ENCODE results near the gene KRTAP5-5. TPM values are rescaled to one million over a fixed set of nuclear protein-coding genes. Genes with fewer than 3 reads are reported as not detected.

Gene KRTAP5-5
- polyA plus RNA-seq, 1 donor from 2014 or later, result not detected

- Histone ChIP-seq H3K27me3 (ENCODE audit: insufficient read depth, low read depth, low read length) (no peaks in the 10 kb centered on the region), H3F3A (ENCODE audit: insufficient read depth, low read length, poor library complexity, severe bottlenecking) (no peaks in the 10 kb centered on the region), H3K79me2 (replicated peaks; ENCODE audit: insufficient read depth, low read length) (no peaks in the 10 kb centered on the region), H3K4me3 (ENCODE audit: low read length) (no peak overlapping the region), H3K27ac (ENCODE audit: low read length) (no peak overlapping the region), H3K9ac (ENCODE audit: low read length) (no peak overlapping the region), H3K4me2 (ENCODE audit: low read length) (no peak overlapping the region), H3K36me3 (ENCODE audit: insufficient read depth, low read length) (no peaks in the 10 kb centered on the region), H4K20me1 (ENCODE audit: insufficient read depth) (no peaks in the 10 kb centered on the region), H3K9me3 (ENCODE audit: low read length) (no peaks in the 10 kb centered on the region), H3K9me2 (ENCODE audit: insufficient read depth, low read length) (no peaks in the 10 kb centered on the region), H2AFZ (ENCODE audit: low read depth, low read length) (no peak overlapping the region)
- no peak for TF ChIP-seq POLR2AphosphoS5 (IDR thresholded peaks at IDR 0.05)
- no peak for TF ChIP-seq EP300 (conservative IDR thresholded peaks at IDR 0.05; ENCODE audit: poor library complexity, severe bottlenecking)
- no peak for TF ChIP-seq SMC3 (conservative IDR thresholded peaks at IDR 0.05; ENCODE audit: poor library complexity)
- TF ChIP-seq RAD21 (conservative IDR thresholded peaks at IDR 0.05), result no peak
- no peak for TF ChIP-seq EZH2 (IDR thresholded peaks at IDR 0.05; ENCODE audit: borderline replicate concordance, insufficient read depth, low read length, poor library complexity, severe bottlenecking)
Observed at GRCh38 chr11:1637628-1638027, 8.1 kb downstream of the KRTAP5-5 start.

DNA sequence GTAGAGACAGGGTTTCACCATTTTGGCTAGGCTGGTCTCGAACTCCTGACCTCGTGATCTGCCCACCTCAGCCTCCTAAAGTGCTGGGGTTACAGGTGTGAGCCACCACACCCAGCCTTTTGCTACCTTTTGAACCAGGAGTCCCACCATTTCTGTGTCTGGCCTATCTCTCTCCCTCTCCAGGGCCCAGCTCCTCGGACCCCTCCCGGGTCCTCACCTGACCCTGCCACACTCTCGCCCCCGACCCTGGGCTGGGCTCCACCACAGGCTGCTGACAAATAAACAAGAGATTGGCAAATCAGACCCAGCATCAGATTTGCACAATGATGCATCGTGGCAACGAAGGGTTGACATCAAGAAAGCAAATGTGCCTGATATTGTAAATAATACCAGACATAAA, 8.8 kb downstream of the KRTAP5-5 start:
- Histone ChIP-seq H3K9me3 (ENCODE audit: low read length) (no peaks in the 10 kb centered on the region), H3K9ac (ENCODE audit: low read length) (no peak overlapping the region), H3K36me3 (ENCODE audit: insufficient read depth, low read length) (no peaks in the 10 kb centered on the region), H3K27me3 (ENCODE audit: insufficient read depth, low read depth, low read length) (no peaks in the 10 kb centered on the region), H3K4me2 (ENCODE audit: low read length) (no peak overlapping the region), H3K79me2 (replicated peaks; ENCODE audit: insufficient read depth, low read length) (no peaks in the 10 kb centered on the region), H3F3A (ENCODE audit: insufficient read depth, low read length, poor library complexity, severe bottlenecking) (no peaks in the 10 kb centered on the region), H4K20me1 (ENCODE audit: insufficient read depth) (no peaks in the 10 kb centered on the region), H3K27ac (ENCODE audit: low read length) (no peak overlapping the region), H3K9me2 (ENCODE audit: insufficient read depth, low read length) (no peaks in the 10 kb centered on the region), H3K4me3 (ENCODE audit: low read length) (no peak overlapping the region), H2AFZ (ENCODE audit: low read depth, low read length) (no peak overlapping the region)
- TF ChIP-seq CTCF (IDR thresholded peaks at IDR 0.05; ENCODE audit: poor library complexity, severe bottlenecking), result no peak
- no peak for TF ChIP-seq RAD21 (conservative IDR thresholded peaks at IDR 0.05)
- no peak for TF ChIP-seq EP300 (conservative IDR thresholded peaks at IDR 0.05; ENCODE audit: poor library complexity, severe bottlenecking)
- no peak for TF ChIP-seq TAF1 (IDR thresholded peaks at IDR 0.05; ENCODE audit: low read depth)
- TF ChIP-seq REST (IDR thresholded peaks at IDR 0.05; ENCODE audit: borderline replicate concordance), result no peak
- TF ChIP-seq POLR2AphosphoS5 (IDR thresholded peaks at IDR 0.05), result no peak
- no peak for TF ChIP-seq MXI1 (conservative IDR thresholded peaks at IDR 0.05; ENCODE audit: poor library complexity, severe bottlenecking)
- TF ChIP-seq EZH2 (IDR thresholded peaks at IDR 0.05; ENCODE audit: borderline replicate concordance, insufficient read depth, low read length, poor library complexity, severe bottlenecking), result no peak
- no peak for TF ChIP-seq SMC3 (conservative IDR thresholded peaks at IDR 0.05; ENCODE audit: poor library complexity)
